ENCODE data around the gene MCF2L.

MCF2L gene

DNA sequence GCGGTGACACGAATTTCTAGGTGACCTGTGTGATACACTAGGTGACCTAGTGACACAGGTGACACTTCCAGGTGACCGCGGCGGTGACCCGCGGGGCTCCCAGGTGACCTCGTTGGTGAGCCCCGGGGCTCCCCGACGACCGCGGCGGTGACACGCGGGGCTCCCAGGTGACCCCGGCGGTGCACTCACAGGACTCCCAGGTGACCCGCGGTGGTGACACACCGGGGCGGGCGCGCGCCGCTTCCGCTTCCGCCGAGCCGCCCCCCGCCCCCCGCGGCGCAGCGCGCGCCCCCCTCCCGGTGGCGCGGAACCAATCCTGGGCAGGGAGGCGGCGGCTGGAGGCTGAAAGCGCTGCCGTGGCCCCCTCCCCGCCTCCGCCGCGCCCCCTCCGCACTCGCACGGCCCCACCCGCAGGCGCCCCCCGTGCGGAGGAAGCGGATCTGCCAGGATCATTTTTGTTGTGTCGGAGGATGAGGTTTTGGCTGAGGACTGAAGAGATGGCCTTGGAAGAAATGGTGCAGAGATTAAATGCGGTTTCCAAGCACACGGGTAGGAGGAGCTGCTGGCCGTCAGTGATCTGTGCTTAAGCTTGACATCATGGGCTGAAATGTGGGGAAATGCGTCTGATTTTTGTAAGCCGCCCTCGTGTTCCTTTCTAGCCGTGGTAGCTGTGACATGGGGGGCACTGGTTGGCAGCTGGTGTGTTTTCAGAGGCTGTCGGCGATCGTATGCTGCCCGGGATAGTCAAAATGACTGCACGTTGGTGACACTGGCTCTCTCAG lies at the start of gene MCF2L:
TSS of gene MCF2L (plus strand) at position 305 of the 782 bp plus-strand sequence. CDS start at position 471, 166 bp downstream.
- TF ChIP-seq PATZ1 (CRISPR knock-in tag; IDR thresholded peaks at IDR 0.05; ENCODE audit: borderline replicate concordance) (no peak), PPARA (CRISPR knock-in tag; IDR thresholded peaks at IDR 0.05; ENCODE audit: borderline replicate concordance) (no peak), ZNF70 (CRISPR knock-in tag; IDR thresholded peaks at IDR 0.05) (no peak), CSRNP3 (CRISPR knock-in tag; IDR thresholded peaks at IDR 0.05) (no peak), ZNF8 (CRISPR knock-in tag; IDR thresholded peaks at IDR 0.05) (no peak), GLIS3 (CRISPR knock-in tag; IDR thresholded peaks at IDR 0.05) (no peak), TCF4 (CRISPR knock-in tag; IDR thresholded peaks at IDR 0.05; ENCODE audit: borderline replicate concordance) (no peak), ESRRG (CRISPR knock-in tag; IDR thresholded peaks at IDR 0.05) (no peak), ZNF565 (CRISPR knock-in tag; conservative IDR thresholded peaks at IDR 0.05; ENCODE audit: low read depth) (no peak), BACH2 (CRISPR knock-in tag; IDR thresholded peaks at IDR 0.05; ENCODE audit: borderline replicate concordance) (no peak), OSR1 (CRISPR knock-in tag; IDR thresholded peaks at IDR 0.05) (no peak)
- TF ChIP-seq, protein P1, sequence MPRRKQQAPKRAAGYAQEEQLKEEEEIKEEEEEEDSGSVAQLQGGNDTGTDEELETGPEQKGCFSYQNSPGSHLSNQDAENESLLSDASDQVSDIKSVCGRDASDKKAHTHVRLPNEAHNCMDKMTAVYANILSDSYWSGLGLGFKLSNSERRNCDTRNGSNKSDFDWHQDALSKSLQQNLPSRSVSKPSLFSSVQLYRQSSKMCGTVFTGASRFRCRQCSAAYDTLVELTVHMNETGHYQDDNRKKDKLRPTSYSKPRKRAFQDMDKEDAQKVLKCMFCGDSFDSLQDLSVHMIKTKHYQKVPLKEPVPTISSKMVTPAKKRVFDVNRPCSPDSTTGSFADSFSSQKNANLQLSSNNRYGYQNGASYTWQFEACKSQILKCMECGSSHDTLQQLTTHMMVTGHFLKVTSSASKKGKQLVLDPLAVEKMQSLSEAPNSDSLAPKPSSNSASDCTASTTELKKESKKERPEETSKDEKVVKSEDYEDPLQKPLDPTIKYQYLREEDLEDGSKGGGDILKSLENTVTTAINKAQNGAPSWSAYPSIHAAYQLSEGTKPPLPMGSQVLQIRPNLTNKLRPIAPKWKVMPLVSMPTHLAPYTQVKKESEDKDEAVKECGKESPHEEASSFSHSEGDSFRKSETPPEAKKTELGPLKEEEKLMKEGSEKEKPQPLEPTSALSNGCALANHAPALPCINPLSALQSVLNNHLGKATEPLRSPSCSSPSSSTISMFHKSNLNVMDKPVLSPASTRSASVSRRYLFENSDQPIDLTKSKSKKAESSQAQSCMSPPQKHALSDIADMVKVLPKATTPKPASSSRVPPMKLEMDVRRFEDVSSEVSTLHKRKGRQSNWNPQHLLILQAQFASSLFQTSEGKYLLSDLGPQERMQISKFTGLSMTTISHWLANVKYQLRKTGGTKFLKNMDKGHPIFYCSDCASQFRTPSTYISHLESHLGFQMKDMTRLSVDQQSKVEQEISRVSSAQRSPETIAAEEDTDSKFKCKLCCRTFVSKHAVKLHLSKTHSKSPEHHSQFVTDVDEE (CRISPR knock-in tag; IDR thresholded peaks at IDR 0.05): no peak
- ATAC-seq: peak; percentile 79

GRCh38 chr13:112923962-112924361 lies 45.1 kb upstream of the MCF2L start:
- TF ChIP-seq ZFP30 (CRISPR knock-in tag; IDR thresholded peaks at IDR 0.05) (no peak), ZNF8 (CRISPR knock-in tag; IDR thresholded peaks at IDR 0.05) (no peak), ISL1 (CRISPR knock-in tag; IDR thresholded peaks at IDR 0.05) (no peak), CSRNP3 (CRISPR knock-in tag; IDR thresholded peaks at IDR 0.05) (no peak), ESRRG (CRISPR knock-in tag; IDR thresholded peaks at IDR 0.05) (no peak), CSDC2 (CRISPR knock-in tag; IDR thresholded peaks at IDR 0.05) (no peak), ZNF565 (CRISPR knock-in tag; conservative IDR thresholded peaks at IDR 0.05; ENCODE audit: low read depth) (no peak), ZC3H10 (CRISPR knock-in tag; IDR thresholded peaks at IDR 0.05) (no peak), ARNTL (CRISPR knock-in tag; IDR thresholded peaks at IDR 0.05; ENCODE audit: borderline replicate concordance, low read depth) (no peak), BACH2 (CRISPR knock-in tag; IDR thresholded peaks at IDR 0.05; ENCODE audit: borderline replicate concordance) (no peak), CREB5 (CRISPR knock-in tag; IDR thresholded peaks at IDR 0.05; ENCODE audit: low read depth) (no peak), SNAI2 (CRISPR knock-in tag; IDR thresholded peaks at IDR 0.05) (no peak)
- TF ChIP-seq, protein P2, sequence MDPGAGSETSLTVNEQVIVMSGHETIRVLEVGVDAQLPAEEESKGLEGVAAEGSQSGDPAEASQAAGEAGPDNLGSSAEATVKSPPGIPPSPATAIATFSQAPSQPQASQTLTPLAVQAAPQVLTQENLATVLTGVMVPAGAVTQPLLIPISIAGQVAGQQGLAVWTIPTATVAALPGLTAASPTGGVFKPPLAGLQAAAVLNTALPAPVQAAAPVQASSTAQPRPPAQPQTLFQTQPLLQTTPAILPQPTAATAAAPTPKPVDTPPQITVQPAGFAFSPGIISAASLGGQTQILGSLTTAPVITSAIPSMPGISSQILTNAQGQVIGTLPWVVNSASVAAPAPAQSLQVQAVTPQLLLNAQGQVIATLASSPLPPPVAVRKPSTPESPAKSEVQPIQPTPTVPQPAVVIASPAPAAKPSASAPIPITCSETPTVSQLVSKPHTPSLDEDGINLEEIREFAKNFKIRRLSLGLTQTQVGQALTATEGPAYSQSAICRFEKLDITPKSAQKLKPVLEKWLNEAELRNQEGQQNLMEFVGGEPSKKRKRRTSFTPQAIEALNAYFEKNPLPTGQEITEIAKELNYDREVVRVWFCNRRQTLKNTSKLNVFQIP (CRISPR knock-in tag; IDR thresholded peaks at IDR 0.05; ENCODE audit: borderline replicate concordance, low read depth): no peak
- ATAC-seq: no peak
